NT2/D1 (cell line): ENCODE data around the gene WFDC6.

Experiments
- DNase-seq: peaks from one replicate; pipeline ENCODE4 v3.0.0-alpha.2; 2011; ENCODE audit warnings: low read depth, low spot score
- H3K27me3 ChIP-seq: 2 replicates; pipeline ENCODE4 v1.6.0; 2011; ENCODE audit warnings: mild to moderate bottlenecking; ENCODE audit not compliant: insufficient read length, insufficient read depth
- H3K36me3 ChIP-seq: 2 replicates; pipeline ENCODE4 v1.6.1; 2011; ENCODE audit warnings: mild to moderate bottlenecking, low read length, mixed read lengths; ENCODE audit not compliant: insufficient read depth, insufficient read length
- H3K4me1 ChIP-seq: 2 replicates; pipeline ENCODE4 v1.5.1; 2011; ENCODE audit not compliant: insufficient read depth, insufficient read length
- H3K4me3 ChIP-seq: 2 replicates; pipeline ENCODE4 v1.5.1; 2011; ENCODE audit warnings: low read depth; ENCODE audit not compliant: insufficient read length
- H3K9ac ChIP-seq: 2 replicates; pipeline ENCODE4 v1.6.0; 2011; ENCODE audit warnings: low read depth; ENCODE audit not compliant: insufficient read length
- H3K9me3 ChIP-seq: 2 replicates; pipeline ENCODE4 v1.5.1; 2011; ENCODE audit warnings: mild to moderate bottlenecking, low read length; ENCODE audit not compliant: insufficient read depth
- SUZ12 ChIP-seq: IDR thresholded peaks from 2 replicates; pipeline ENCODE4 v1.6.1; 2011; ENCODE audit not compliant: insufficient read length, insufficient read depth; ENCODE audit errors: extremely low read depth
- YY1 ChIP-seq: IDR thresholded peaks from 2 replicates; pipeline ENCODE4 v1.6.1; 2011; ENCODE audit not compliant: insufficient read length, insufficient read depth
- ZNF274 ChIP-seq: IDR thresholded peaks from 2 replicates; pipeline ENCODE4 v1.6.1; 2011; ENCODE audit warnings: mild to moderate bottlenecking, low read depth, low read length

The WFDC6 gene

DNA sequence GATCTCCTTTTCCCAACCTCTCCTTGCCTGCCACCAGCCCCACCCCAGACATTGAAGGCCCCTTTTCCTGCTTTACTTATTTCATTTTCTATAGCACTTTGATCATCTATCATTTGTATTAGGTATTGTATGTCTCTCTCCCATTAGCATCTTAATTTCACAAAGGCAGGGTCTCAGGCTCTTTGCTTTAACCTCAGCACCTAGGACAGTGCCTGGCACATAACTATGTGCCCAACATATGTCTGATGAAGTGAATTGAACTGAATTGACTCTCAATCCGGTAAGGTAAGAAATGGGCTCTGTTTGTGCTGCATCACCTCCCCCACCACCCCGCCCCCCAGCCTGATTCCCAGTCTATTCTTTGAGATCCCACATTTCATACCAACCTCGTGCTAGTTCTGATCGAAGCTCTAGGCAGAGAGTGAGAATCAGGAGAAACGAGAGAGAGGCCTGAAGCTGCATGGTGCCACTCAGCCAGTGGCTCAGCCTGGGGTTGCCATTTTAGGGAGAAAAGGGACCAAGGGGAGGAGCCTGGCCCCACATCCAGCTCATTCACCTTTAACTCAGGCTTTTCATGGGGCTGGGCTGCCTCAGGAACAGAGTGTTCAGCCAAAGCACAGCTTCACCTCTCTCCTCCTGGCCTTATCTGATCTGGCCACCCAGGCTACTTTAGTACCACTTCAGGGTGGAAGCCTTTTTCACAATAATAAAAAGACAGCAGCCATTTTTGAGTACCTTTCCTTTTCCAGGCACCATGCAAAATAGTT, 24.0 kb downstream of the WFDC6 start, which contains the start of gene SPINT3:
Gene SPINT3, minus strand, starts transcription at position 476 of the 767 bp plus-strand sequence. Its CDS starts 14 bp downstream, at position 462.
- no peak within 1 kb of the TSS for H3K4me3 ChIP-seq
- no peak within 1 kb of the TSS for H3K9ac ChIP-seq
- H3K27me3 ChIP-seq = no peaks in the 10 kb centered on the region
- H3K4me1 ChIP-seq = no peaks in the 10 kb centered on the region
- DNase-seq = no peak
- no peaks in the 10 kb centered on the region for H3K9me3 ChIP-seq
- no peaks in the 10 kb centered on the region for H3K36me3 ChIP-seq
- TF ChIP-seq SUZ12 (no peak), YY1 (no peak), ZNF274 (no peak)

DNA sequence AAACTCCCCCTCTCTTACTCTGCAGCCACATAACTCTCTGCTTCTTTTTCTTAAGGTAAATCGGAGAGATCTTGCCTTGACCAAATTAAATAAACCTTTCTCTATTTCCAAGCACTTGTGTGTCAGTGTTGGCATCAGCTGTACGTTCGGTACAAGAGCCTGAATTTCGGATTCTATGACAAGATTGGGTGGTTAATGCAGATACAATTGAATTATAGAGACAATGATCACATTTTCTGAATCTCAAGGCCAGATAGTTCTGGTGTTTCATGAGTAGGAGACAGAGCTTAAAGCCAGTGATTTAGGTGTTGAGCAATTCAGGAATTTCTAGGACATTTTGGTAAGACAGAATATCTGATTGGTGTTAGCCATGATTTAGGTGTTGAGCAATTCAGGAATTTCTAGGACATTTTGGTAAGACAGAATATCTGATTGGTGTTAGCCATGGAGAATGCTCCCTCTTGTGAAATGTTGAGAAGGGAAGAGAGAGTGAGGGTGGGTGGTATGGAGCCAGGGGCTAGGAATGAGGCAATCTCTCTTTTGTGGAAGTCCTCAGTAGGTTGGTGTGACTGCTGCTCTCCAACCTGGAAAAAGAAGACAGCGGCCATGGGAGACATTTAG, 28.9 kb downstream of the WFDC6 start:
- DNase-seq = no peak
- Histone ChIP-seq H3K9me3 (no peaks in the 10 kb centered on the region; the same call in 1 of the 2 replicates), H3K9ac (no peak overlapping the region), H3K4me3 (no peak overlapping the region), H3K4me1 (no peaks in the 10 kb centered on the region), H3K27me3 (no peaks in the 10 kb centered on the region), H3K36me3 (no peaks in the 10 kb centered on the region)
- no peak for TF ChIP-seq SUZ12
- no peak for TF ChIP-seq ZNF274
- no peak for TF ChIP-seq YY1

DNA sequence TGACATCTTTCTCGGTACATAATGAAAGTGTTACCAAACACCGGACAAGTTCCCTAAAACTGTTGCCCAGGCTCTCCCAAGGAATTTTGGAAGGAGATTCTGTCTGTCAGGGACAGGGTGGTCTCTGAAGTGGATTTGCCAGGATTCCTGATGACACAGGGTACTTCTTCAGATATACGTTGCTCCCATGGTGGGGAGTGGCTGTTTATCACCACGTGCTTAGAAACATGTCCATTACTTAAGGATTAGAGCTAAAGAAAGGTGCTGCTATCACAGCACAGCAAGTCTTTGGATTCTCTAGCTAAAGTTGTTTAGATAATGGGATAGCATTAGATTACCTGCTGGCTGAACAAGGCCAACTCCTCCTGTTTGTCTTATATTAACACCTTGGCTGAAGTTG, 30.2 kb downstream of the WFDC6 start:
- Histone ChIP-seq H3K9ac (no peak overlapping the region), H3K27me3 (no peaks in the 10 kb centered on the region), H3K36me3 (no peaks in the 10 kb centered on the region), H3K9me3 (no peaks in the 10 kb centered on the region; the same call in 1 of the 2 replicates), H3K4me1 (no peaks in the 10 kb centered on the region), H3K4me3 (no peak overlapping the region)
- TF ChIP-seq ZNF274 (no peak), YY1 (no peak), SUZ12 (no peak)
- no peak for DNase-seq

DNA sequence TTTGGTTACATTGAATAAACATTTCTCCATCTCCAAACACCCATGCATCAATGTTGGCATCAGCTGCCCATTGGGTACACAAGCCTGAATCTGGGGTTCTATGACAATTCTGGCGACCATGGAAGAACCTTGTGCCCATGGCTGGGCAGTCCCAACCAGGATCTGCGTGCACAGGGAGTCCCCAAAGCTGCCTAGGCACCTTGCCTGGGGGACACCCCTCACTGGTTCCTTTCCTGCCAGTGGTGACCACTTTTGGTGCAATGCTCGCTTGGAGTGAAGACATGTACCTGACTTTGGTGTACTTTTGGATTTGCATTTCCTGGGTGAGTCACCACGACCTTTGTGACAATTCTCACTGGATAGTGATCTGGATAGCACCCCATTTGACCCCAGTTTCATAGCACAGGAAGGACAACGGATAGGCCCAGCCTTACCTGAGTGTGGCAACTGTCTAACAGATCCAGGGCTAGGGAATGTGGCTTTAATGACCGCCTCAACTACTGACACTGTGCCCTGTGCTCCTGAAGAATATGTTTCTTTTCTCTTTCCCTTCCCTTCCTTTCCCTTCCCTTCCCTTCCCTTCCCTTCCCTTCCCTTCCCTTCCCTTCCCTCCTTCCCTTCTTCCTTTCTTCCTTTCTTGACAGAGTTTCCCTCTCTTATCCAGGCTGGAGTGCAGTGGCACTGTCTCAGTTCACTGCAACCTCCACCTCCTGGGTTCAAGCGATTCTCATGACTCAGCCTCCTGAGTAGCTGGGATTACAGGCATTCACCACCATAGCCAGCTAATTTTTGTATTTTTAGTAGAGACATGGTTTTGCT, 31.0 kb downstream of the WFDC6 start:
- no peak overlapping the region for H3K9ac ChIP-seq

DNA sequence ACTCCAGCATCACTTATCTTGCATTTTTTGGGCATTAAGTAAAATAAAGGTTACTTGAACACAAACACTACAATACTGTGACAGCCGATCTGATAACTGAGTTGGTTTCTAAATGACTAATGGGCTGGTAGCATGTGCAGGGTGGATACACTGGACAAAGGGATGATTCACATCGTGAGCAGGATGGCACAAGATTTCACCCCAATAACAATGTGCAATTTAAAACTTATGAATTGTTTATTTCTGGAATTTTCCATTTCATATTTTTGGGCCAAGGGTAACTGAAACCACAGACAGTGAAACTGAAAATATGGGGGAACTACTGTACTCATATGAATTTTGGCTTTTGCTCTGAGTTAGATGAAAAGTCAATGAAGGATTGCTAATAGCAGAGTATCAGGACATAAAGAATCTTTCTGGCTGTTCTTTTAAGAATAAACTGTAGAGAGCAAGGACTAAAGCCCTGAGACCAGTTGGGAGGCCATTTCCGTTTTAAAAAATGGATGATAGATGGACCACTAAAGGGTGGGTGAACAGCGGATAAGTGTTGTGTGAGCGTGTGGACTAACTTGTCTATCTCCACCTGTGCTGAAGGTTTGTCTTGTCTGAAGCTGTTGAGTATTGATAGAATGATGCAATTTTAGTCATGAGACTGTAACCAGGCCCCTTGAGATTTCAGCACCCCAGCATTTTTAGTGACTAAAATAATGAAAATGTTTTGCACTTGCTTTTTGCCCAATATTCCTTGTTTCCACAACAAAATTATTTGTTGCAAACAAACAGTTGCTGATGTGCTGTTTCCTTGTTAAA, 32.1 kb downstream of the WFDC6 start:
- DNase-seq = no peak
- Histone ChIP-seq H3K9me3 (no peaks in the 10 kb centered on the region; the same call in 1 of the 2 replicates), H3K4me3 (no peak overlapping the region), H3K36me3 (no peaks in the 10 kb centered on the region), H3K4me1 (no peaks in the 10 kb centered on the region), H3K9ac (no peak overlapping the region), H3K27me3 (no peaks in the 10 kb centered on the region)
- TF ChIP-seq YY1 (no peak), SUZ12 (no peak), ZNF274 (no peak)

More for the DNA sequence above, 31.0 kb downstream of the WFDC6 start:
- H3K4me3 ChIP-seq = no peak overlapping the region
- DNase-seq = no peak
- no peaks in the 10 kb centered on the region for H3K4me1 ChIP-seq
- H3K27me3 ChIP-seq = no peaks in the 10 kb centered on the region
- no peaks in the 10 kb centered on the region; the same call in 1 of the 2 replicates for H3K9me3 ChIP-seq
- TF ChIP-seq YY1 (no peak), ZNF274 (no peak), SUZ12 (no peak)
- H3K36me3 ChIP-seq = no peaks in the 10 kb centered on the region

DNA sequence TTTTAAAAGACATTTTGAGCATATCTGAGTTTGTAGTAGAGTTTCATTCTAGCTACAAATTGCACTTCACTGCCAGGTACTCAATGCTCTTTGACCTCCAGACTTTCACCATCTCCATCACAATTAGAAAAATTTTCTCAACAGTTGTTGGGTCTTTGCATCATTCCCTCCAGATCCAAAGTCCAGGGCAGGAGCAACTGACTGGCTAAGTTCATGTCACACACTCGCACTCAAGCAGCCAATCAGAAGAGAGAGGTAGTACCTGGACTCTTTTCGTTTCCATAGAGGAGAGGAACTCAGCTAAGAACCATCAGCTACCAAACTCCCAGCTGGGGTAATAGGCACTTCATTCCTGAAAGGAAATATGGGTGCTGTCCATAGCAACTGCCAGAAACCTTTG, 32.9 kb downstream of the WFDC6 start:
- Histone ChIP-seq H3K4me1 (no peaks in the 10 kb centered on the region), H3K9me3 (no peaks in the 10 kb centered on the region; the same call in 1 of the 2 replicates), H3K4me3 (no peak overlapping the region), H3K27me3 (no peaks in the 10 kb centered on the region), H3K36me3 (no peaks in the 10 kb centered on the region), H3K9ac (no peak overlapping the region)
- TF ChIP-seq SUZ12 (no peak), ZNF274 (no peak), YY1 (no peak)
- DNase-seq = no peak
